T-helper 2 cell treated with Interferon-gamma antibody and Interleukin-4, amounts not matched to agents 100 ng/mL and 5 ng/mL, for 36 hours (primary cell): Measurements from ENCODE around the gene NEK1. TPM values are rescaled to one million over a fixed set of nuclear protein-coding genes. Genes with fewer than 3 reads are reported as not detected.
"Not testable (repeated sequence)": the region's sequence is repeated elsewhere in the genome, so short reads cannot be mapped to it uniquely, and the experiment has no call there.

Source experiments
- intact Hi-C: fragments of 100-400 bp; cut with micrococcal nuclease; formaldehyde crosslinking; loops from one replicate; pipeline ENCODE4 v1.15.1; 2023
- total RNA-seq: library from RNA; stranded (reverse); gene quantifications from 2 replicates; pipeline ENCODE4 v1.2.3, GENCODE V29; 2022

Gene NEK1
- total RNA-seq, 1 donor from 2014 or later: 18.4 TPM

DNA sequence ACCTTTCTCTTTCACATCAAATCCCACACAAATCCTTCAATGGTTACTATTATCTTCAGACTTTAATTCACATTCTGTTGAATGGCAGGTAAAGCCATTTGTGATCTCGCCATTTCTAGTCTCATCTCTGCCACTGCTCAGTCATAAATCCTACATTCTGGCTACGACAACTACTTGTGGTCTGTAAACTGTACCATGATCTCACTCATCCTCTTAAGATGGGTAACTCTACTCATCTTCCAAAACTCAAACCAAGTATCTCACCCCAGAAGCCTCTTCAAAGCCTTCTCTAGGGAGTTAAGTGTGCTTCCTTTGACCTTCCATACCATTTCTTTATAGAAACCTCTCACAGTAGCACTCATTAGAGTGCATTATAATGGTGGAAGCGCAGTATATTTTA is 101.8 kb downstream of the NEK1 start:
- intact Hi-C loops: no loop called here

DNA sequence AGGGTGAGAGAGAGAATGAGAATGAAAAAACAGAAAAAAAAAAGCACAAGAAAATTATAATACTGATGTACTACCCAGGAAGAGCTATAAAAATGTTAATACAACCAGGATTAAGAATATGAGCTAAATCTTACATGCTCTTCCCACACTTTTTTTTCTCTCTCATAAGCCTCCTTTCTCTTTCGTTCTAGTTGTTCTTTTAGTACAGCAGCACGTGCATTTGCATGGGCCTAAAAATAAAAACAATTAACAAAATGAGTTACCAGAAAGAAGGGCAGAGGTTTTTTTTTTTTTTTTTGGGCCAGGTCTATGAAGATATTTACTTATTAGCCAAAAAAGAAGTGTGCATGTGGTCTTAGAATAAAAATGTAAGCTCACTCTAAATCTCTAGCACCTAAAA is 105.5 kb downstream of the NEK1 start:
- intact Hi-C loops: no loop called here

DNA sequence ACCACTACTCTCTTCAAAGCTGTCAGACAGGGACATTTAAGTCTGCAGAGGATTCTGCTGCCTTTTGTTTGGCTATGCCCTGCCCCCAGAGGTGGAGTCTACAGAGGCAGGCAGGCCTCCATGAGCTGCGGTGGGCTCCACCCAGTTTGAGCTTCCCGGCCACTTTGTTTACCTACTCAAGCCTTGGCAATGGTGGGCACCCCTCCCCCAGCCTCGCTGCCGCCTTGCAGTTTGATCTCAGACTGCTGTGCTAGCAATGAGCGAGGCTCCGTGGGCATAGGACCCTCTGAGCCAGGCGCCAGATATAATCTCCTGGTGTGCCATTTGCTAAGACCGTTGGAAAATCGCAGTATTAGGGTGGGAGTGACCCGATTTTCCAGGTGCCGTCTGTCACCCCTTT is 112.5 kb downstream of the NEK1 start:
- intact Hi-C loops: not testable (repeated sequence)

DNA sequence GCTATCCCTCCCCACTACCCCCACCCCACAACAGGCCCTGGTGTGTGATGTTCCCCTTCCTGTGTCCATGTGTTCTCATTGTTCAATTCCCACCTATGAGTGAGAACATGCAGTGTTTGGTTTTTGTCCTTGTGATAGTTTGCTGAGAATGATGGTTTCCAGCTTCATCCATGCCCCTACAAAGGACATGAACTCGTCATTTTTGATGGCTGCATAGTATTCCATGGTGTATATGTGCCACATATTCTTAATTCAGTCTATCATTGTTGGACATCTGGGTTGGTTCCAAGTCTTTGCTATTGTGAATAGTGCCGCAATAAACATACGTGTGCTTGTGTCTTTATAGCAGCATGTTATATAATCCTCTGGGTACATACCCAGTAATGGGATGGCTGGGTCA is 118.1 kb downstream of the NEK1 start:
- intact Hi-C loops: loop anchor here (5.0 kb wide), 1 partner anchor 1312 kb away; no protein-coding TSS in a partner anchor

DNA sequence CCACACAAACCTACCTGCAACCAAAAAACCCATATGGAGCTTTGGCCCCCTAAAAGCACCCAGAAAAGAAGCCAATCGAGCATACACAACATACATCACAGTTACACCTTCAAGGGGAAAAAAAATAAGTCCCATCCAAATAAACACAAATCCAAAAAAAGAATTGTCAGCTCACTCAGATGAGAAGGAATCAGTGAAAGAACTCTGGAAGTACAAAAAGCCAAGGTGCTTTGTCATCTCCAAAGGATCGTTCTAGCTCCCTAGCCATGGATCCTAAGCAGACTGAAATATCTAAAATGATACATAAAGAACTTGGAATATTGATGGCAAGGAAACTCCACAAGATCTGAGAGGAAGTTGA is 119.2 kb downstream of the NEK1 start:
- intact Hi-C loops: loop anchor here (5.0 kb wide), 1 partner anchor 1311 kb away; no protein-coding TSS in a partner anchor

DNA sequence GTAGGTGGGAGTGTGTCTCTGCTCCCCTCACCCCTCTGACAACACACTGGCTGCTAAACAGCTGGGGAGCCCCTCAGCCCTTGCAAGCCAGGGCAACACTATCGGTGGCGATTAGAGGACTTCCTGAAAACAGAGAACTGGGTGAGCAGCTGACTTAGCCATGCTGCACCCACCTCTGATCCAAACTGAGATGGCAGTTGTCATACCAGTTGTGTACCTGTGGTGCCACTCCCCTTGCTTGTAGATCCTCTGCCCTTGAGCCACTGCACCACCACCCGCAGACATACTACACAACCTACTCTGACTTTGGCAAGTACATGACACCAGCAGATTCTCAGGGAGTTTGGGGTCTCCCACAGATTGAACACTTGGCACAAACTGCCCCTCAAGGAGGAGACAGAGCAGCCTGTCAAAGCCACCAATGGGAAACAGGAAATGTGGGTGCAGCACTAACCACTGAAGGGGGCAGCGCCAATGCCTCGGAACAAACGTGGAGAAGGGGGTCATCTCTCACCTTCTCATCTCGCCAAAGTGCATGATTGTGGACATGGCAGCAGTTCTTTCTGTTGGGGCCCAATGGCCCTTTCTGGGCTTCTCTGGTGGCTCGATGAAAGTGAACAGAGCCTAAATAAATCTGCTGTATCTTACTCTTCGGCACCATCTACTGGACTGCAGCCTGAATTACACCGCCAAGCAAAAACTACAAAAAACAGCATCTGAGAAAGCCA is 119.8 kb downstream of the NEK1 start:
- intact Hi-C loops: loop anchor here (5.0 kb wide), 1 partner anchor 1310 kb away; no protein-coding TSS in a partner anchor

DNA sequence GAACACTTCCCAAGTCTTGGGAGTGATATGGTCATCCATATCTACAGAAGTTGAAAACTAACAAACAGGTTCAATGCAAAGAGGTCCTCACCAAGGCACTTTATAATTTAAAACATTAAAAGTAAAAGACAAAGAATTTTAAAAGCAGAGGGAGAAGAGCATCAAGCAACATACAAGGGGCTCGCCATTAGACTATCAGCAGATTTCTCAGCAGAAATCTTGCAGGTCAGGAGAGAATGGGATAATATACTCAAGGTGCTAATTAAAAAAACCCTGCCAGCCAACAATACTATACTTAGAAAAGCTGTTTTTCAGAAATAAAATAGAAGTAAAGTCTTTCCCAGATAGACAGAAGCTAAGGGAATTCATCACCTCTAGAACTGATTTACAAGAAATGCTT is 121.2 kb downstream of the NEK1 start:
- intact Hi-C loops: loop anchor here (5.0 kb wide), 1 partner anchor 1309 kb away; no protein-coding TSS in a partner anchor

DNA sequence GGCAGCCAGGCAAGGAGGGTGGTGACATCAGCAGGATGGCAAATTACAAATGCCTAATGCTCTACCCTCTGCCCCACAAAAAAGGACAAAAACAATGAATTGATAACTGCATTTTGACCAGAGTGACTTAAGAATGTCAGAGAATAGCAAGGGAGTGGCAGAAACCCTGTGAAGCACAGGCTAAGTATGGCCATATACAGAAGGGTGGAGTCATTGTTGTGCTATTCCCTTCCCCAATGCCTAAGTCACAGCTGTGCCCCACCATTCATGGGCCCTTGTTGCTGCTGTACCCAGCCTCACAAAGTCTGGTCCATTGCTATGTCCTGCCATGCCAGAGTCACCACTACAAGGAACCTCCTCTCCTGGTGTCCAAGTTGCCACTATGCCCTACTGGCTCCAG is 123.1 kb downstream of the NEK1 start:
- intact Hi-C loops: loop anchor here (5.0 kb wide), 3 partner anchors 77 to 477 kb away; partner anchors contain the start of genes CBR4 and SH3RF1

DNA sequence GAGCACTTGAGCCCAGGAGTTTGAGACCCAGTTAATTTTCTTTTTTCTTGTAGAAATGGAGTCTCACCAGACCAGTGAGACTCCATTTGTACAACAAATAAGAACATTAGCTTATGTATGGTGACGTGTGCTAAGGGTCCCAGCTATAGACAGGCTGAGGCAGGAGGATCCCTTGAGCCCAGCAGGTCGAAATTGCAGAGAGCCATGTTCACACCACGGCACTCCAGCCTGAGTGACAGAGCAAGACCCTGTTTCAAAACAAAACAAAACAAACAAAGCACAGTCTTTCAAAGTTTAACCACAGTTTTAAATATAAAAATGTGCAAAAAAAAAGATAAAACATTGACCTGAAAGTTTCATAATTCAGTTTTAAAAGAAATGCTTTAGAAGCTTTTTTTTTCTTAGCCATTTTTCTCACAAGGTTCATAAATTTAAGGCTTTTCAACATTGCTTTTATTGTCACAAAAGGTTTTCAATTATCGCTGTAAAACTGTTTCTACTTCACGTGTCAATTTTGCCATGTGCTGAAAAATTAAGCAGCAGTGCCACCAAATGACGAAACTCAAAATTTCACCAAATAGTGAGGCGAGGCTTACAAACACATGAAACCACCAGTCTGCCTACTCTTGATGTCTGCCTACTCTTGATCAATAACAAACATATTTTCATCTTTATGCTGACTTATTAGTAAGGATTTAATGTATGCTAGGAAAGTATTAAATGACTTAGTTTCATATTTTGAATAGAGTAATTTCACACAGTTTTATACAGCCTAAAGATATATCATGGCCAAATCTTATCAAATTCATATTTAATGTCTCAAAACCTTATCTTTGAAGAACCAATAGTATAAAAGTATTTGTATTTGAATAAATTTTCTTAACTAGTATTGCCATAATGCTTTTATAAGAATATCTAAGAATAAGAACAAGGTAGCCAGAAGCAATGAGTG is 126.3 kb downstream of the NEK1 start:
- intact Hi-C loops: loop anchor here (1.0 to 5.0 kb wide), 5 partner anchors 74 to 563 kb away; partner anchors contain the start of genes CBR4 and SH3RF1

DNA sequence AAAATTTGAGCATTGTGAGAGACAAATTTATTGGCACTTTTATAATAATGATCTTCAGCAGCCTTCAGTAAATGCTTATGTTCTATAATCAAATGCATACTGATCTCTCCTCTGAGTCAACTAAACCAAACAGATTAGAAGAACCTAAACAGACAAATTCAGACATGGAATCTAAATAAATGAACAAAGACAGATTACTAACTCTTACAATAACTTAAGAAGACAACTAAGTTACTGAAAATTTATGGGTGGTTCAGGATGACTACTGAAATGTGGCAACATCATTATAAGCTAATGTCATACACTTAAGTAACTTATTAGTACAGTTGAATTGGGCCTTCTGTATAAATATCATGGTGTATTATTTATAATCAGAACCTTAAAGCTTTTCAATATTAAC is 127.3 kb downstream of the NEK1 start:
- intact Hi-C loops: loop anchor here (5.0 kb wide), 3 partner anchors 73 to 473 kb away; partner anchors contain the start of genes CBR4 and SH3RF1

DNA sequence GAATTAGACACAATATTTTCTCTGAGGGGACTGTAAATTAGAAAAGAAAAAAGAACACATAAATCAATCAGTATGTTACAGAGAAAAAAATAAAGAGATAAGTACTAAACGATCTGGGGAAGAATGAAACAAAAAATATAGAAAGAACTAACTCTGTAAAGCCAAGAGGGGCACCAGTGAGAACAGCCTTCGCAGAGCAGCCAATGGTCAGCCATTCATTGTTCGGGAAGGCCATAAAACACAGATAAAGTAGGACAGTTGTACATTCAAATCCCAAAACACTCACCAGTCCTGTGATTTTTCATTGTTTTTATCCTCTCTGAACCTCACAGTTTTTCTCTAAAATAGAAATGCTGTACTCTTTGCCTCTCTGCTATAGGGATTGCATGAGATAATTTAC is 127.9 kb downstream of the NEK1 start:
- intact Hi-C loops: no loop called here

DNA sequence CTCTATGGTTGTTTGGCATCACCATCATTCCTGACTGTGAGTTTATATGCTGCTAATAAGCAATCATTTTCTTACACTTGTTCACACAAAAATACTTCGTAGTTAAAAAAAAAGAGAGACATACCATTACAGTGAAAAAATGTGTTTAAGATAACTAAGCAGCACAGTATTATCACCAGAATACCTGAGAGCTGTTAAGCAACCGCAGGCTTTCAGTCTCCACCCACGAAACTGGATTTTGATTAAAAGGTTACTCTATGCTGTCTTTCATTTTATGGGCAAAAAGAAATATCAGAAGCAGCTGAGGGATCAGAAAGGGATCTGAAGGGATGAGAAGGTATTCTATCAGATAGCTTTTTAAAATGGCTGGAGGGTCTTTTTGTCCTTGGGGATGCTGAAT is 148.3 kb downstream of the NEK1 start:
- intact Hi-C loops: loop anchor here (10.0 kb wide), 1 partner anchor 49 kb away; no protein-coding TSS in a partner anchor

DNA sequence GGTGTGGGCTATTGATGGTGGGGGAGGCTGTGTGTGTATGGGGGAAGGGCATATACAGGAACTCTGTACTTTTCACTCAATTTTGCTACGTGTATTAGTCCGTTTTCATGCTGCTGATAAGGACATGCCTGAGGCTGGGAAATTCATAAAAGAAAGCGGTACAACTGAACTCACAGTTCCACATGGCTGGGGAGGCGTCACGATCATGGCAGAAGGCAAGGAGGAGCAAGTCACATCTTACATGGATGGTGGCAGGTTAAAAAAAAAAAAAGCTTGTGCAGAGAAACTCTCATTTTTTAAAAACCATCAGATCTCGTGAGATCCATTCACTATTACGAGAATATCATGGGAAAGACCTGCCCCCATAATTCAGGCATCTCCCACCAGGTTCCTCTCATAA is 152.3 kb downstream of the NEK1 start:
- intact Hi-C loops: loop anchor here (10.0 kb wide), 1 partner anchor 45 kb away; no protein-coding TSS in a partner anchor

DNA sequence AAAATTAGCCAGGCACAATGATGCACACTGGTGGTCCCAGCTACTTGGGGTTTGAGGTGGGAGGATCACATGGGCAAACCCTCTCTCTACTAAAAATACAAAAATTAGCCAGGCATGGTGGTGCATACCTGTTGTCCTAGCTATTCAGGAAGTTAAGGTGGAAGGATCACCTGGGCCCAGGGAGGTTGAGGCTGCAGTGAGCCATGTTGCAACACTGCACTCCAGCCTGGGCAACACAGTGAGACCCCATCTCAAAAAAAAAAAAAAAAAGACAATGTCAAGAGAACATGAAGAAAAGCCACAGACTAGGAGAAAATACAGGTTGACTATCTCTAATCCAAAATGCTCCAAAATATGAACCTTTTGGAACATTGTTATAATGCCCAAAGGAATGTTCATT is 153.8 kb downstream of the NEK1 start:
- intact Hi-C loops: no loop called here

DNA sequence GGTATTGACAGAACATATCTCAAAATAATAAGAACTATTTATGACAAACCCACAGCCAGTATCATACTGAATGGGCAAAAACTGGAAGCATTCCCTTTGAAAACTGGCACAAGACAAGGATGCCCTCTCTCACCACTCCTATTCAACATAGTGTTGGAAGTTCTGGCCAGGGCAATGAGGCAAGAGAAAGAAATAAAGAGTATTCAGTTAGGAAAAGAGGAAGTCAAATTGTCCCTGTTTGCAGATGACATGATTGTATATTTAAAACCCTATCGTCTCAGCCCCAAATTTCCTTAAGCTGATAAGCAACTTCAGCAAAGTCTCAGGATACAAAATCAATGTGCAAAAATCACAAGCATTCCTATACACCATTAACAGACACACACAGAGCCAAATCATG is 159.7 kb downstream of the NEK1 start:
- intact Hi-C loops: not testable (repeated sequence)

DNA sequence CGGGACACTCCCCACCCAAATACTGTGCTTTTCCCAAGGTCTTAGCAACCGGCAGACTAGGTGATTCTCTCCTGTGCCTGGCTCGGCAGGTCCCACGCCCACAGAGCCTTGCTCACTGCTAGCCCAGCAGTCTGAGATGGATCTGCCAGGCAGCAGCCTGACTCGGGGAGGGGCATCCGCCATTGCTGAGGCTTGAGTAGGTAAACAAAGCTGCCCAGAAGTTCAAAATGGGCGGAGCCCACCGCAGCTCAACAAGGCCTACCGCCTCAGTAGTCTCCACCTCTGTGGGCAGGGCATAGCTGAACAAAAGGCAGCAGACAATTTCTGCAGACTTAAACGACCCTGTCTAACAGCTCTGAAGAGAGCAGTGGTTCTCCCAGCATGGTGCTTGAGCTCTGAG is 163.4 kb downstream of the NEK1 start:
- intact Hi-C loops: not testable (repeated sequence)

DNA sequence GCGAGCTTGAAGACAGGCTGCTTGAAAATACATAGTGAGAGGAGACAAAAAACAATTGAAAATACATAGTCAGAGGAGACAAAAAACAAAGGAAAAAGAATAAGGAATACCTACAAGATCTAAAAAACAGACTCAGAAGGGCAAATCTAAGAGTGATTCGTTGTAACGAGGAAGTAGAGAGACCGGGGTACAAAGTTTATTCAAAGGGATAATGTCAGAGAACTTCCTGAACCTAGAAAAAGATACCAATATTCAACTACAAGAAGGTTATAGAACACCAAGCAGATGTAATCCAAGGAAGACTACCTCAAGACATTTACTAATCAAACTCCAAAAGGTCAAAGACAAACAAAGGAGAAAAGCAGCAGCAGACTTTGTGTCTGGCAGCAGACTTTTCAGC is 165.6 kb downstream of the NEK1 start:
- intact Hi-C loops: no loop called here

DNA sequence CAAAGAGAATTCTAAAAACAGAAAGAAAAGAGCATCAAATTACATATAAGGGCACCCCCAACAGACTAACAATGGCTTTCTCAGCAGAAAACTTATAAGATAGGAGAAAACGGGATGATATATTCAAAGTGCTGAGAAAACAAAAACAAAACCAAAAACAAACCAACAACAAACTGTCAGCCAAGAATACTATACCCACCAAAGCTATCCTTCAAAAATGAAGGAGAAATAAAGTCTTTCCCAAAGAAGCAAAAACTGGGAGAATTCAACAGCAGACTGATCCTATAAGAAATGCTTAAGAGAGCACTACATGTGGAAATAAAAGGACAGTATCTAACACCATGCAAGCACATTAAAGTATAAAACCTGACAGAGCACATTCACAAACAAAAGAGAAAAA is 168.6 kb downstream of the NEK1 start:
- intact Hi-C loops: no loop called here

DNA sequence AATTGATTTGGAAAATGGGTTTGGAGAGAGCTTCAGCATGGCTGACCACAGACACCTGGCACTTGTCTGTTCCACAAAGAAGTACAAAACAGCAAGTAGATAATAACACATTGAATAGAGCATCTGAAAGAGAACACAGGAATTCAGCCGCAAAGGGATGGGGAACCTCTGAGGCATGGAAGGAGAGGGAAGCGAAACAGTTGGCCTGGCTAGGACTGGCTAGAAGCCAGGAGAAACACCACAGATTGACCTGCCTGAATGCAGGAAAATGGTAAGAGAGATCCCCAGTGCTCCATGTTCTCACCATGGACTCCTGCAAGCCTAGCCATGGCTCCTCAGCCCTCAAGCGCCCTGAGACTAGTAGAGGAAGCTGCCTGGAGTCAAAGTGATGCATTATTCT is 171.9 kb downstream of the NEK1 start:
- intact Hi-C loops: no loop called here

DNA sequence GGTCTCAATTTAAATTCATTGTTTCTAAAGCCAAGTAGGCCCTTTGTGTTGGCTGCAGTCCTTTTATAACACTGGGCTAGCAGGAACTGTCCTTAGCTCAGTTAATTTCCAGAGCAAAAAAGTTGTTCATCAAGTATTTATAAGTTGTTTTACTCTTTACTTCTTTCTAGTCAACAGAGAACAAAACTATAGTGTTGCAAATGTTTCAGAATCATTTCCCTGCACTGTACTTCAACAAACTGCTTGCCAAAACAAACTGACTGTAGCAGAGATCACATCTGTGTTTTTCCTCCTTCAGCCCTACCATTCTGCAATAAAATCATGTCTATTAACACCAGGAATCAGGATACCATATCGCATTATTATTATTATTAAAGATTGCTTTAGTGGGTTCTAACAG is 173.1 kb downstream of the NEK1 start:
- intact Hi-C loops: no loop called here

DNA sequence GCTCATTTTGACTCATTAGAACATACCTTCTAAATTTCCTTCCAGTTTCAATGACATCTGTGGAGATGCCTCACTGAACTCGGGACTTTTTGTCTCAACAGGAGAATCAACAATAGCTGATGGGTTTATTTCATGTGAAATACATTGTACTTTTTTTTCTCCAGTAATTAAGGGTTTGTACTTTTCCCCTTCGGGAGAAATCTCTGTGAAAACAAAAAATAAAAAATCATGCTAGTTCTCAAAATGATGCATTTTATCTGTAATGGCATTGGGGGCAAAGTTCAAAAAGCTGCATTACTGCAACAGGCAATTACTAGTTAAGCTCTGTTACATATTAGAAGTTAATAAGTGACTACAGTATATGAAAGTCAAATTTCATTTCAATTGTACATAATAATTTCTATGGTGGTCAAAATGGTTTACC is 174.3 kb downstream of the NEK1 start:
- intact Hi-C loops: no loop called here
